ENCODE results near the gene JAM3.

Gene JAM3

DNA sequence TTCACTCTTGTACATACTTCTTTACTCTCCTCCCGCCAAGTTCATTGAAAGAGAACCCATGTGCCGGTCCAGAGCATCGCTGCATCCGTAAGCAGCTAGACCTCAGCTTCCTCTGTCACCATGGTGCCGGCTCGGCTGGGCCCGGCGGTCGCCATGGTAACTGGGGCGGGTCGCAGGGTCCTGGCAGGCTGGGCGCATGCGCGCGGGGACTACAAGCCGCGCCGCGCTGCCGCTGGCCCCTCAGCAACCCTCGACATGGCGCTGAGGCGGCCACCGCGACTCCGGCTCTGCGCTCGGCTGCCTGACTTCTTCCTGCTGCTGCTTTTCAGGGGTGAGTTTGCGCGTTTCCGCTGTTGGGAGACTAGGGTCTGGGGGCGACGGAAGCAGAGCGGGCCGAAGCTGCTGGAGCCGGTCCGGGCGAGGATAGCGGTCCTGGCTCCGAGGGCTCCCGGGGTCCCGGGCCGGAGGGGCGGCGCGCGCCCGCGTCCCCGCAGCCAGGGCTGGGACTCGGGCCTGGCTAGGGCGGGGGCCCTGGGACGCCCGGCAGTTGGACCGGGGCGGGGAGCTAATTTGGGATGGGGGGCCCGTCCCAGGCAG is at the start of gene JAM3:
TSS of gene JAM3 (plus strand) at position 244 of the 597 bp plus-strand sequence. CDS start at position 256, 12 bp downstream.
- peak; percentile 97 for DNase-seq
- Mint-ChIP-seq H3K4me1 (peaks cover 14% of the 10 kb centered on the region), H3K9me3 (no peaks in the 10 kb centered on the region), H3K27ac (no peak within 1 kb of the TSS), H3K27me3 (peaks cover 76% of the 10 kb centered on the region), H3K4me3 (peak within 1 kb of the TSS; percentile 85), H3K36me3 (peaks cover 2% of the 10 kb centered on the region)
- CTCF ChIA-PET: interaction anchor here (2.7 kb wide), 1 partner anchor 141 kb away, joined by 10 read pairs; no protein-coding TSS in a partner anchor

DNA sequence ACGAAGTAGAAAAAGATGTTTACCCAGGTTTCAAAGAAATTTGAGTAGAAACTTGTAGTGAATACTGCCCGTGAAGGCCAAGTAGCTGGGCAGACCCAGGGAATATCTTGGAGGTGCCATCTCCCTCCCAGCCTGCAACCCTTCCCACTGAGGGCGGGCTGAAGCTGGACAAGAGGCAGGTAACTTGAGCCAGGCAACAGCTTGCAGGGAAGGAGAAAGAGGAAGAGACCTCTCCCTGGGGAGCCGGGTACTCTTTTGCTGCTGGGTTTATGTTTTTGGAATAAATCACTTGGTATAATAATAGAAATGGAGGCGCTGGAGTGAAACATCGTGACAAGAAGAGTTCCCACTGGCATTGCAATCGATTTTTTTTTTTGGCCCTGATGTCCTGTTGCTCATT is 49.4 kb upstream of the JAM3 start:
- Mint-ChIP-seq H3K4me1 (no peaks in the 10 kb centered on the region), H3K27me3 (peaks cover 77% of the 10 kb centered on the region), H3K27ac (no peak overlapping the region), H3K4me3 (no peak overlapping the region), H3K36me3 (no peaks in the 10 kb centered on the region), H3K9me3 (no peaks in the 10 kb centered on the region)
- DNase-seq: no peak
- CTCF ChIA-PET: interaction anchor here (1.0 to 1.2 kb wide), 2 partner anchors 34 to 79 kb away, joined by 4 read pairs; no protein-coding TSS in a partner anchor

DNA sequence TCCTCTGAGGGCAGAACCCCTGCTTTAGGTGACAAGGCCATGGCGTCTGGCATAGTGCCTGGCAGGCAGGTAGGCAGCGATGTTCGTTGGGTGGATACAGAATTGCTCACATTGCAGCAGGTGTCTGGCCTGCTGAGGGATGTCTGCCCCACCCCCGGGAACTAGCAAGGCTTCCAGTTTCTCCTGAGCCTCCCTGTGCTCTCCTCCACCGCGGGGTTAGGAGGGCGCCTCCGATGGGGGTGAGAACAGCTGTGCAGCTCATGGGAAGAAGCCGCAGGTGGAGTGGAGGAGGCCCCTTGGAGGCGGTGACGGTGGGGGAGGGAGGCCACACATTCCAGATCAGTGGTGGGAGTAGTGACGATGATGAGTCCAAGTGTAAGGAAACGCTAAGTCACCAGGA is 48.3 kb upstream of the JAM3 start:
- CTCF ChIA-PET: interaction anchor here (1.2 kb wide), 1 partner anchor 33 kb away, joined by 4 read pairs; no protein-coding TSS in a partner anchor
- no peaks in the 10 kb centered on the region for H3K4me1 Mint-ChIP-seq
- no peak for DNase-seq
- no peaks in the 10 kb centered on the region for H3K36me3 Mint-ChIP-seq
- H3K4me3 Mint-ChIP-seq: no peak overlapping the region
- peaks cover 74% of the 10 kb centered on the region for H3K27me3 Mint-ChIP-seq
- no peaks in the 10 kb centered on the region for H3K9me3 Mint-ChIP-seq
- no peak overlapping the region for H3K27ac Mint-ChIP-seq

DNA sequence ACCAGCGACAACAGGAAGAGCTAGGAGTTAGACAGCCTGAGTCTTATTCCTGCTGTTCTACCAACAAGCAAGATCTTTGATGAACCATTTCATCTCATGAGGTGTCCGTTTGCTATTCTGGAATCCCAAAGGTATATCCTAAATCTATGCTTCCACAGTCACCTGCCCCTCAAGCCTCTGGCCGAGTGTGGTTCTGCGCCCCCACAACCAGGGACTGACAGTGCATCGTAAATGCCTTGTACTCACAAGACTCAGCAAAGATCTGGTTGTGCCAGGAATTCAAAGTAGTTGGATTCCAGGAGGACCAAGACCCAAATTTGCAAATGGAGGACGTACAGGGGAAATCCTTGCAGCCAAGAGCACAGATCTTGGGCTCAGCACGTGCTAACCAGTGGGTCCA is 47.5 kb upstream of the JAM3 start:
- DNase-seq: no peak
- Mint-ChIP-seq H3K4me1 (peaks cover 2% of the 10 kb centered on the region), H3K27me3 (peaks cover 67% of the 10 kb centered on the region), H3K36me3 (no peaks in the 10 kb centered on the region), H3K9me3 (no peaks in the 10 kb centered on the region), H3K4me3 (no peak overlapping the region), H3K27ac (no peak overlapping the region)
- CTCF ChIA-PET: no interaction called here

DNA sequence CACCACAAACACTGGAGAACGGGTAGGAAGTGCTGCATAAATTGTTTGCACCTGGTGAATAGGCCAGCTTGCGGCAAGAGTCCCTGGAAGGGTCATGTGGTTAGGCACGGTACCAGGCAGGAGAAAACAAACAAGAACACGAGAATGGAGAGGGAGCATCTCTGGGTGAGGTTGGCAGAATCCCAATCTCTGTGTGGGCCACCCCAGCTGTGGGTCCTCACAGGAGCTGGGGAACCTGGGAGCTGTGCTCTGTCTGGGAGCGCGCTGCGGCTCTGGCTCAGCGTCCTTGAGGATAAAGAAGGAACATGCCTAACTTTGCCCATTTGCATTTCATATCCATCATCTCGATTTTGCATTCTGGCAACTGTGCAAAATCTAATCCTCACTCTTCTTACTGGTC is 46.1 kb upstream of the JAM3 start:
- Mint-ChIP-seq H3K36me3 (no peaks in the 10 kb centered on the region), H3K27me3 (peaks cover 55% of the 10 kb centered on the region), H3K27ac (peak overlapping the region; percentile 7), H3K9me3 (no peaks in the 10 kb centered on the region), H3K4me1 (peaks cover 16% of the 10 kb centered on the region), H3K4me3 (no peak overlapping the region)
- CTCF ChIA-PET: no interaction called here
- DNase-seq: no peak

DNA sequence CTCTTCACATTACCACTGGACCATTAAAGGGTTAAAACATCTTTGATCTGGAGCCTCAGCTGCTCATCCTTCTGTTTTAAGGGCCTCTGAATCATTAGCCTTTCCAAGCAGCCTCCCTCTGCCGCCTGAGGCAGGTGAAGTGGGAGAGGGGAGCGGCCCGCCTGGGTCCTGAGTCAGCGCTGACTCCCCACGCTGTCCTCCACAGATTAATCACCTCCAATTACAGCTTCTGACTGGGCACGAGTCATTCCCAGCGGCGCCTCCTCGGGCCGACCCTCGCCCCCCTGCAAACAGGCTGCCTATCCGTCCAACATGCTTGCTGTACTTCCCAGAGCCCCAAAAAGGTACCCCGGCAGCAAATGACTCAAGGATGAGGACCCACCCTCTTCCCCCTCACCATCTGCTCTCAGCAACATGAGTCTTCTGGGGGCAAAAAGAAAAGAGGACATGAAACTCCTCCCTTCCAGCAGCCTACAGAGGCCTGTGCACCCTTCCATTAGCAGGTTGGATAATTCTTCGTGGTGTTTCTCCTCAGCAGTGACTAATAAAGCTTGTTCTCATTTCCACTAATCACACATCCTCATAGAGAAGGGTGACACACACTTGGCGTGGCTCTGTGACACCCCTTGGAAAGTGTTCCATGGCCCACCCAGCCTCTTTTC is 44.3 kb upstream of the JAM3 start:
- Mint-ChIP-seq H3K4me3 (no peak overlapping the region), H3K27ac (no peak overlapping the region), H3K4me1 (peaks cover 34% of the 10 kb centered on the region), H3K27me3 (peaks cover 46% of the 10 kb centered on the region), H3K9me3 (no peaks in the 10 kb centered on the region), H3K36me3 (no peaks in the 10 kb centered on the region)
- DNase-seq: no peak
- CTCF ChIA-PET: no interaction called here

DNA sequence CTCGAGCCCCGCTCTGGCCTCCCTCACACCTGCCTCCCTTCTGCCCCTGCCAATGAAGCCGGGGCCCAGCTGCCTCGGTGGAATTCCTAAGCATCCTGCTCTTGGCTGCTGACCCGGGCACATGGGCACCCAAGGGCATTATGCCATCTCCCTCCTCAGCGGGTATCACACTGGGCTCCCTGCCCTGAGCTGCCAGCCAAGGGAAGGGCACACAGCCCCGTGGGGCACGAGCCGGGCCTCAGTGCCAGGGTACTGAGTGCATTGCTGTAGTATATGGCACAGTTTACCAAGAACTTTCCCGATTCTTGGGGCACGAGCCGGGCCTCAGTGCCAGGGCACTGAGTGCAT is 43.8 kb upstream of the JAM3 start:
- H3K4me3 Mint-ChIP-seq: no peak overlapping the region
- no peaks in the 10 kb centered on the region for H3K9me3 Mint-ChIP-seq
- no peak overlapping the region for H3K27ac Mint-ChIP-seq
- peaks cover 39% of the 10 kb centered on the region for H3K4me1 Mint-ChIP-seq
- CTCF ChIA-PET: interaction anchor here (0.8 kb wide), 1 partner anchor 26 kb away, joined by 4 read pairs; no protein-coding TSS in a partner anchor
- no peaks in the 10 kb centered on the region for H3K36me3 Mint-ChIP-seq
- peaks cover 46% of the 10 kb centered on the region for H3K27me3 Mint-ChIP-seq
- DNase-seq: no peak

DNA sequence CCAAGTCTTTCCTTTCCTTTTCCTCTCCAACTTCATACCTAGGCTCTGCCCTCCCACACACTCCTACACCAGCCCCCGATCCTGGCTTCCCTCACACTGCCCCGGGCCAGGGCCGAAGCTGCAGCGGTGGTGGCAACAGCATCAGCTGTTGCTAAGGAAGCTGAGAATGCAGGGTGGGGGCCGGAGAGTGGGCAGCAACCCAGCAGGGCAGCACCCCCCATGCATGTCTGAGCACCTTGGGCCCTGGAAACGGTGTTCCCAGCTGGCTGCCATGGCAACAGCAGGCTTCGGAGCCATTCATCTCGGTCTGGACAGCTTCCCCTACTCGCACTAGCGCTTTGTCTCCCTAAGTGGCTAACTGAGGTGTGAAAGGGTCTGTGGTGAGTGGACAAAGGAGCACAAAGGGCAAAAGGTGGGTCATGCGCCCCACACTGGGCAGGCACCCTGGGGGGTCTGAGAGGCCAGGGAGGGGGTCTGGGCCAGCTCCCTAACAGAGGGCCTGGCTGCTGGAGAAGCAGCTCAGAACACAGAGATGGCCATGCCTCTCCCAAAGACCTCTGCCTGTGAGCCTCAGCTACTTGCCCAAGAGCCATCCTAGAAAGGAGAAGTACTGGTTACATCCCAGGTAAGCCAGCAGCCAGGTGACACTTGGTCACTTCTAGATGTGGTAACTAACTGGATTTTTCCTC is 42.1 kb upstream of the JAM3 start:
- no peak overlapping the region for H3K4me3 Mint-ChIP-seq
- DNase-seq: no peak
- H3K36me3 Mint-ChIP-seq: no peaks in the 10 kb centered on the region
- peaks cover 46% of the 10 kb centered on the region for H3K27me3 Mint-ChIP-seq
- H3K4me1 Mint-ChIP-seq: peaks cover 46% of the 10 kb centered on the region
- peak overlapping the region; percentile 79 for H3K27ac Mint-ChIP-seq
- H3K9me3 Mint-ChIP-seq: no peaks in the 10 kb centered on the region
- CTCF ChIA-PET: interaction anchor here (1.2 kb wide), 1 partner anchor 24 kb away, joined by 4 read pairs; no protein-coding TSS in a partner anchor

DNA sequence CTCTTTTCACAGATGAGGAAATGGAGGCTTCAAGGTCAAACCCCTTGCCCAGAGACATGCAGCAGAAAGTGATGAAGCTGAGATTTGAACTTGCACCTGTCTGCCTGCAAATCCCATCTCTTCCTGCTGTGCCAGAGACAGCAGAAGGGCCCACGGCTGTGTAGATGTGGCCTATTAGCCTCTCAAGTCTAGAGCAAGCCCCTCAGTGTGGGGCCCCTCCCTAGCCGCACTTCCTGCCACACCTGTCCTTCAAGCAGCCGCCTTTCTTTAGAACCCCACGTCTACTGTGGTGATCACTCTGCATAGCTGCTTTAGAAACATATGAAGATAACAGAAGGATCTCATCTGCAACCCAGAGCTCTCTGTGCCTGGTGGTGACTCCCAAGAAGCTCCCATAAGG is 41.2 kb upstream of the JAM3 start:
- Mint-ChIP-seq H3K9me3 (no peaks in the 10 kb centered on the region), H3K4me1 (peaks cover 55% of the 10 kb centered on the region), H3K36me3 (no peaks in the 10 kb centered on the region), H3K27me3 (peaks cover 45% of the 10 kb centered on the region), H3K27ac (peak overlapping the region; percentile 79), H3K4me3 (no peak overlapping the region)
- CTCF ChIA-PET: interaction anchor here (0.8 to 1.9 kb wide), 4 partner anchors 11 to 82 kb away, joined by 3 to 4 read pairs (median 4); no protein-coding TSS in a partner anchor
- DNase-seq: peak; percentile 68

DNA sequence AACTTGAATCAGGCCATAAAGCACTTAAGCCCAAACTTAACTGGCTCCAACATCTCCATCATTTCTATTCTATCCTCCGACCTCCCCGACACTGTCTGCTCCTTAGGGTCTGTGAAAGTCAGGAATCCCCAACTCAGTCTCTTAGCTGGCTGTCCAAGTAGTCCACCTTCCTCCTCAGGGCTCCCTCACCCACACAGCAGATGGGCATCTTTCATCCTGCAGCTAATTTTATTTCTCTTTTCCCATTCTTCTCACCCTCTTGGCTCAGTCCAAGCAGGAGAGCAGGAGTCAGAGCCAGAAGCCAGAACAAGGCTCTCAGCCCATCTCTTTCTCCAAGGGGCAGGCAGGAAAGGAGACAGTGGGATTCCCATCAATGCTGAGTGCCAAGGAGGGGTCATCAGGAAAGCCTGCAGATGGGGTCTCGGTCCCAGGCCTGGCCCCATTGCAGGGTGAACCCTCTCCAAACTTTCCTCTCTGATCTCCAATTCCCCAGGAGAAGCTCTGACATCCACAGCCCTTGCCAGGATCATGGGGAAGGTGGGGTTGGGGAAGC is 40.4 kb upstream of the JAM3 start:
- no peak overlapping the region for H3K4me3 Mint-ChIP-seq
- peak overlapping the region; percentile 53 for H3K27ac Mint-ChIP-seq
- H3K9me3 Mint-ChIP-seq: no peaks in the 10 kb centered on the region
- H3K36me3 Mint-ChIP-seq: no peaks in the 10 kb centered on the region
- peaks cover 47% of the 10 kb centered on the region for H3K27me3 Mint-ChIP-seq
- DNase-seq: no peak
- CTCF ChIA-PET: interaction anchor here (0.8 to 2.3 kb wide), 4 partner anchors 10 to 101 kb away, joined by 3 to 8 read pairs (median 4); no protein-coding TSS in a partner anchor
- peaks cover 62% of the 10 kb centered on the region for H3K4me1 Mint-ChIP-seq

DNA sequence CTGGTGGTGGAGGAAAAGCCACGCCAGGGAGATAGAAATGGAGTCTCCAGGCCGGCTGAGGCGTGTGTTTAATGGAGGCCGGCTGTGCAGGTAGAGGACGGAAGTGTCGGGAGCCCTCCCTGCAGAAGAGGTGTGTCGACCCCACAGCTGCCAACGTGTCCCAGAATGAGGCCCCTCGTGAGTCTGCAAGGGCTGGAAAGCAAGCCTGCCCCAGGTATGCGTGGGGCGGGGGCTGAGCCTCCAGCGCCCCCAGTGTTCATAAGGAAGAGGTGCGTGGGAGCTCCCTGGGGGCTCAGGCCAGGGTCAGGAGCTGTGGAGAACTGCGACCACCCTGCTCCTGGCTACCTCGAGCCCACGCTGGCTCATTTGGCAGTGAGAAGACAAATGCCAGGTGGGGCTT is 38.0 kb upstream of the JAM3 start:
- Mint-ChIP-seq H3K9me3 (no peaks in the 10 kb centered on the region), H3K27me3 (peaks cover 43% of the 10 kb centered on the region), H3K27ac (no peak overlapping the region), H3K4me3 (no peak overlapping the region), H3K4me1 (peaks cover 87% of the 10 kb centered on the region), H3K36me3 (peaks cover 5% of the 10 kb centered on the region)
- CTCF ChIA-PET: interaction anchor here (0.9 to 2.3 kb wide), 7 partner anchors 10 to 103 kb away, joined by 3 to 8 read pairs (median 5); no protein-coding TSS in a partner anchor
- no peak for DNase-seq

DNA sequence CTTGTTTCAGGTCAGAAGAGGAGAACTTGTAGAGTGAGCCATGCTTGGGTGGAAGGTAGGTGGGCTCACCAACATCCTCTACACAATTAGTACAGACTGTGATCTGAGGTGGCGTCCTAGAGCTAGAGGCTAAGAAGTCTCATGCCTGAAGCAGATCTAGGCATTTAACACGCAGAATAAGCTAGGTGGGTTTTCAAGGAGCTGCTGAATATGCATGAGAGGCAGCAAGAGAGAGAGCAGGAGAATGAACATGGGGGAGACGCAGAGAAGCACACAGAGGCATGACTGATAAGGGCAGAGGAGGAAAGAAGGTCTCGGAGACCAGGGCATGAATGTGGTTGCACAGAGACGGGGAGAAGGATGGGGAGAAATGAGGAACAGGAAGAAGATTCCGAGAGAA is 36.8 kb upstream of the JAM3 start:
- no peak overlapping the region for H3K4me3 Mint-ChIP-seq
- peaks cover 43% of the 10 kb centered on the region for H3K27me3 Mint-ChIP-seq
- H3K27ac Mint-ChIP-seq: no peak overlapping the region
- H3K4me1 Mint-ChIP-seq: peaks cover 87% of the 10 kb centered on the region
- CTCF ChIA-PET: interaction anchor here (1.2 to 2.2 kb wide), 3 partner anchors 9 to 104 kb away, joined by 3 to 7 read pairs (median 3); no protein-coding TSS in a partner anchor
- peaks cover 5% of the 10 kb centered on the region for H3K36me3 Mint-ChIP-seq
- H3K9me3 Mint-ChIP-seq: no peaks in the 10 kb centered on the region
- DNase-seq: no peak

DNA sequence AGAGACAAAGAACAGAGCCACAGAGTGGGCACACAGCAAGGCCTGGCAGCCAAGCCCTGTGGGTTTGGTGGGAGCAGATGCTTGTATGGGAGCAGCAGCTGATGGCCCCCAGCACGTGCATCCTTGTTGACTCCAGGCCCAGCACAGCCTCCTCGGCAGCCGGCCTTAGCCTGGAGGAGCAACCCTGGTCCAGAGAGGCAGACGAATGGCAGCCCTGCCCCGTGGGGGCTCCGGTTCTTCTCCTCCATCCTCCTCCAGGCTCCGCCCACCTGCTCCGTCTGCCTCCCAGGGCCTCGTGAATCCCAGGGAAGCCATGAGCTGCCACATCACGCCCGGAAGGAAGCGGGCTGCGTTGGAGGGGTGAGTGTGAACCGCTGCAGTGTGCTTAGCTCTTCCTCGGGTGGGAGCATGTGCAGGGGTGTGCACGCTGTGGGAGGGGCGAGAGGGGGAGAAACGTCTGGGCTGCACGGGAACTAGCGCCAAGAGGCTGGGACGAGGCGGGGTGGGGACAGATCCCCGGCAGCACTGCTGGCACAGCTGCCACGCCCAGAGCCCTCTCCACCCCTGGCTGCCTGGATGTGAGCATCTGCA is 36.3 kb upstream of the JAM3 start:
- peaks cover 85% of the 10 kb centered on the region for H3K4me1 Mint-ChIP-seq
- no peak overlapping the region for H3K4me3 Mint-ChIP-seq

DNA sequence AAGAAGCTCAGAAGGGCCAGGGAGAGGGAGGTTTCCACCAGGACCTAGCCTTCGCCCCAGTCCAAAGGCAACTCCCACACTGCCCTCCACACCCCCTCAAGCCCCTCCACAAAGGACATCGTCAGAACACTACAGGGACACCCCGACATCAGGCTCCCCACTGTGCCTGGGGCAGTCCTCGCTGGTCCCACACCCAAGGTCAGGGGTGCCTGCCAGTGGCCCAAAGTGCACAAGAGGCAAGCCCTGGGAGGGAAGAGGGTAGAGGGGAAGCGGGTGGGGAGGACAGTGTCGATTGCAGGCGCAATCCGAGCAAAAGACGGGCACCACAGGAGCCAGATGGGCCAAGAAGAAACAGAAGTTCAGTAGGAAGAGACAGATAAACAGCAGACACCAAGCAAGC is 35.6 kb upstream of the JAM3 start:
- H3K4me1 Mint-ChIP-seq: peaks cover 83% of the 10 kb centered on the region
- peaks cover 43% of the 10 kb centered on the region for H3K27me3 Mint-ChIP-seq
- no peaks in the 10 kb centered on the region for H3K9me3 Mint-ChIP-seq
- CTCF ChIA-PET: interaction anchor here (1.0 to 2.2 kb wide), 3 partner anchors 8 to 96 kb away, joined by 3 to 7 read pairs (median 3); no protein-coding TSS in a partner anchor
- peak overlapping the region; percentile 86 for H3K27ac Mint-ChIP-seq
- peaks cover 5% of the 10 kb centered on the region for H3K36me3 Mint-ChIP-seq
- peak overlapping the region; percentile 50 for H3K4me3 Mint-ChIP-seq
- DNase-seq: no peak

More for the DNA sequence above, 36.3 kb upstream of the JAM3 start:
- H3K27me3 Mint-ChIP-seq: peaks cover 43% of the 10 kb centered on the region
- H3K9me3 Mint-ChIP-seq: no peaks in the 10 kb centered on the region
- peak; percentile 43 for DNase-seq
- CTCF ChIA-PET: interaction anchor here (1.2 to 2.2 kb wide), 3 partner anchors 8 to 105 kb away, joined by 3 to 7 read pairs (median 3); no protein-coding TSS in a partner anchor
- H3K27ac Mint-ChIP-seq: no peak overlapping the region
- peaks cover 5% of the 10 kb centered on the region for H3K36me3 Mint-ChIP-seq

All from activated naive CD4-positive, alpha-beta T cell treated with anti-CD3 and anti-CD28 coated beads, Interleukin-2, amount 10 ng/mL, durations not matched to agents 7 days and 5 days (primary cell).